ENCODE measurements around the gene SEMA4A. TPM values are rescaled to one million over a fixed set of nuclear protein-coding genes. Genes with fewer than 3 reads are reported as not detected.
"Not testable (repeated sequence)": the region's sequence is repeated elsewhere in the genome, so short reads cannot be mapped to it uniquely, and the experiment has no call there.

The SEMA4A gene
- total RNA-seq, 2 experiments from 2014 or later: 68.2 to 75.1 TPM

DNA sequence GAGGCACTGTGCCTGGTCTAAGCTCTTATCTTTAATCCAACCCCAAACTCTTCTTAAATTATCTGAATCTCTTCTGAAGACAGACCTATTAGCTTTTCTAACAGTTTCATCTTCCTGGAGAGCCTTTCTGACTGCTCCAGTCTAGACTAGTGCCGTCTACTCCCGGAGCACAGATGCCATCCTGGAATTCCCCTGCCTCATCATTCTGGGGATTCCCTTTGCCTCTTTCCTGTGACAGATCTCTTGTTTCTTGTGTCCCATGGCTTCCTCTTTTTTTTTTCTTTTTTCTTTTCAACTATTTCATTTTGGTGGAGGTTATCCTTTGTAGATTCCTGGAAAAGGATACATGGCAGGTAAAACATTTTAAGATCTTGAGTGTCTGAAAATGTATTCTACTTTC lies 11.7 kb downstream of the SEMA4A start:
- Mint-ChIP-seq H3K27ac (peak overlapping the region; percentile 84), H3K4me3 (no peak overlapping the region), H3K9me3 (peaks cover 4% of the 10 kb centered on the region), H3K27me3 (no peaks in the 10 kb centered on the region), H3K4me1 (ENCODE audit: low read depth) (peaks cover 46% of the 10 kb centered on the region), H3K36me3 (peaks cover 49% of the 10 kb centered on the region)
- peak; percentile 56 for DNase-seq
- intact Hi-C loops (cut with micrococcal nuclease): no loop called here
- ChIA-PET POLR2A (interaction anchor here (0.6 to 2.0 kb wide), 5 partner anchors 15 to 81 kb away, joined by 4 to 6 read pairs (median 4); no protein-coding TSS in a partner anchor), CTCF (interaction anchor here (0.6 to 1.8 kb wide), 4 partner anchors 19 to 221 kb away, joined by 3 to 6 read pairs (median 4); no protein-coding TSS in a partner anchor)

DNA sequence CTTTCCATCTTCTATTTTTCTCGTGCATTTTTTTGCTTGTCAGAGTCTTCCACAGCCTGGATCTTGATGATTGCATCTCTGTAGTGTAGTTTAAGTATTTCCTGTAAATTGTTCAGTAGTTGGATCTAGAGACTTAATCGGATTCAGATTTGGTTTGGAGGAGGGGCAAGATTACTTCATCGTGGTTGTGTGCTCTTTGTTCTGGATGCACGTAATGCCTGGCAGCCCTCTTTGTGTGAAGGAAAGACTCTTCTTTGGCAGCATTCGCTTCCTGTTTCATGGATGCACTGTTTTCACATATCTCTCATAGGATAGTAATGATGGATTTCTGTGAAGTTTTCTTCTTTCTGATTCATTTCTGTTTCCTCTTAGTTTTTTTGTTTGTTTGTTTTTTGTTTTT lies 14.2 kb downstream of the SEMA4A start:
- H3K4me3 Mint-ChIP-seq: no peak overlapping the region
- no peaks in the 10 kb centered on the region for H3K27me3 Mint-ChIP-seq
- ChIA-PET POLR2A (no interaction called here), CTCF (no interaction called here)
- H3K27ac Mint-ChIP-seq: no peak overlapping the region
- peaks cover 25% of the 10 kb centered on the region for H3K4me1 Mint-ChIP-seq (ENCODE audit: low read depth)
- H3K36me3 Mint-ChIP-seq: peaks cover 38% of the 10 kb centered on the region
- H3K9me3 Mint-ChIP-seq: peaks cover 4% of the 10 kb centered on the region
- intact Hi-C loops (cut with micrococcal nuclease): no loop called here
- no peak for DNase-seq

- intact Hi-C loops (cut with micrococcal nuclease): no loop called here
- Mint-ChIP-seq H3K27ac (peak overlapping the region; percentile 48), H3K9me3 (no peaks in the 10 kb centered on the region), H3K36me3 (peaks cover 29% of the 10 kb centered on the region), H3K27me3 (peaks cover 1% of the 10 kb centered on the region), H3K4me1 (ENCODE audit: low read depth) (peaks cover 11% of the 10 kb centered on the region), H3K4me3 (peak overlapping the region; percentile 10)
- DNase-seq: peak; percentile 31
- ChIA-PET POLR2A (interaction anchor here (0.8 to 1.5 kb wide), 2 partner anchors 9 to 14 kb away, joined by 3 read pairs; no protein-coding TSS in a partner anchor), CTCF (interaction anchor here (1.1 kb wide), 3 partner anchors 9 to 308 kb away, joined by 3 to 4 read pairs (median 3); no protein-coding TSS in a partner anchor)
These were observed 19.5 kb downstream of the SEMA4A start for GRCh38 chr1:156172696-156173470.

DNA sequence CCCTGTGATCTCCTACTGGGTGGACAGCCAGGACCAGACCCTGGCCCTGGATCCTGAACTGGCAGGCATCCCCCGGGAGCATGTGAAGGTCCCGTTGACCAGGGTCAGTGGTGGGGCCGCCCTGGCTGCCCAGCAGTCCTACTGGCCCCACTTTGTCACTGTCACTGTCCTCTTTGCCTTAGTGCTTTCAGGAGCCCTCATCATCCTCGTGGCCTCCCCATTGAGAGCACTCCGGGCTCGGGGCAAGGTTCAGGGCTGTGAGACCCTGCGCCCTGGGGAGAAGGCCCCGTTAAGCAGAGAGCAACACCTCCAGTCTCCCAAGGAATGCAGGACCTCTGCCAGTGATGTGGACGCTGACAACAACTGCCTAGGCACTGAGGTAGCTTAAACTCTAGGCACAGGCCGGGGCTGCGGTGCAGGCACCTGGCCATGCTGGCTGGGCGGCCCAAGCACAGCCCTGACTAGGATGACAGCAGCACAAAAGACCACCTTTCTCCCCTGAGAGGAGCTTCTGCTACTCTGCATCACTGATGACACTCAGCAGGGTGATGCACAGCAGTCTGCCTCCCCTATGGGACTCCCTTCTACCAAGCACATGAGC lies 23.3 kb downstream of the SEMA4A start:
- intact Hi-C loops (cut with micrococcal nuclease): no loop called here
- Mint-ChIP-seq H3K4me3 (no peak overlapping the region), H3K36me3 (peaks cover 30% of the 10 kb centered on the region), H3K27me3 (peaks cover 1% of the 10 kb centered on the region), H3K27ac (no peak overlapping the region), H3K9me3 (no peaks in the 10 kb centered on the region), H3K4me1 (ENCODE audit: low read depth) (peaks cover 21% of the 10 kb centered on the region)
- DNase-seq: no peak
- ChIA-PET POLR2A (no interaction called here), CTCF (no interaction called here)

DNA sequence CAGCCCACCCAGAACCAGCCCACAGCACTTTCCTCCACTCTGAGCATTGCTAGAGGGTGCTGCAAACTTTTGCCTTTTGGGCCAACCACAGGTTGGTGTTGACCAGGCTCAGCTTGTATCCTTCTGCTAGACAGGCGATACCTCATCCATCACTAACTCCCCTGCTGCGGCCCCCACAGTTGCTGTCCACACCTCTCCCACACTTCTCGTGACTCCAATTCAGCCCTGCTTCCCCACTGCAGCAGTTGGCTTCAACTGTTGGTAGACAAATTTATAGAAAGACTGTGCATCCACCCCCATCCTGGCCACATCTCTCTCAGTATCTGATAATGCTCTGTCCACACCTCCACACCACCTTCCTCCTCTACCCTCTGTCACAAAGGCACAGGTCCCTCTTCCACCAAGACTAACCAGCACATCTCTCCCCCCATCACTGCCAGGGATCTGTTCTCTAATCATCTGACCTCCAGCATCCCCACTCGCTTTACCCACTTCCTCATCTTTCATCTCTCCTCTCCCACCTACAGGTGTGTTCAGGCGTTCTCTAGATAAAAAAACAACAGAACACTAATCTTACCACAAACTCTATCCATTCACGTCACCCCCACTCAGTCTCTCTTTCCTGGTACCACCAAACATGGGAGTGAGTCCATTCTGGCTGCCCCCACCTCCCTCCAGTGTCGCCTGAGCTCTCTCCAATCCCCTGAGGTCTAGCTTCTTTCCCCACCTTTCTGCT lies 24.7 kb downstream of the SEMA4A start:
- peak; percentile 10 for DNase-seq
- peaks cover 17% of the 10 kb centered on the region for H3K4me1 Mint-ChIP-seq (ENCODE audit: low read depth)
- H3K4me3 Mint-ChIP-seq: no peak overlapping the region
- H3K9me3 Mint-ChIP-seq: no peaks in the 10 kb centered on the region
- POLR2A ChIA-PET: no interaction called here
- intact Hi-C loops (cut with micrococcal nuclease): no loop called here
- H3K36me3 Mint-ChIP-seq: peaks cover 25% of the 10 kb centered on the region
- CTCF ChIA-PET: no interaction called here
- peak overlapping the region; percentile 12 for H3K27ac Mint-ChIP-seq
- peaks cover 1% of the 10 kb centered on the region for H3K27me3 Mint-ChIP-seq

- CTCF ChIA-PET: no interaction called here
- POLR2A ChIA-PET: no interaction called here
- H3K4me3 Mint-ChIP-seq: no peak overlapping the region
These were observed 27.1 kb downstream of the SEMA4A start for GRCh38 chr1:156180471-156180870.

GRCh38 chr1:156181391-156181924 lies 28.1 kb downstream of the SEMA4A start:
- not testable (repeated sequence) for H3K9me3 Mint-ChIP-seq
- POLR2A ChIA-PET: interaction anchor here (0.6 to 0.7 kb wide), 3 partner anchors 16 to 1762 kb away, joined by 4 read pairs; no protein-coding TSS in a partner anchor
- CTCF ChIA-PET: interaction anchor here (0.6 kb wide), 1 partner anchor 1517 kb away, joined by 6 read pairs; no protein-coding TSS in a partner anchor

More at GRCh38 chr1:156180471-156180870, 27.1 kb downstream of the SEMA4A start:
- Mint-ChIP-seq H3K27ac (no peak overlapping the region), H3K27me3 (no peaks in the 10 kb centered on the region), H3K36me3 (peaks cover 7% of the 10 kb centered on the region), H3K9me3 (no peaks in the 10 kb centered on the region), H3K4me1 (ENCODE audit: low read depth) (peaks cover 11% of the 10 kb centered on the region)
- intact Hi-C loops (cut with micrococcal nuclease): no loop called here
- DNase-seq: no peak

DNA sequence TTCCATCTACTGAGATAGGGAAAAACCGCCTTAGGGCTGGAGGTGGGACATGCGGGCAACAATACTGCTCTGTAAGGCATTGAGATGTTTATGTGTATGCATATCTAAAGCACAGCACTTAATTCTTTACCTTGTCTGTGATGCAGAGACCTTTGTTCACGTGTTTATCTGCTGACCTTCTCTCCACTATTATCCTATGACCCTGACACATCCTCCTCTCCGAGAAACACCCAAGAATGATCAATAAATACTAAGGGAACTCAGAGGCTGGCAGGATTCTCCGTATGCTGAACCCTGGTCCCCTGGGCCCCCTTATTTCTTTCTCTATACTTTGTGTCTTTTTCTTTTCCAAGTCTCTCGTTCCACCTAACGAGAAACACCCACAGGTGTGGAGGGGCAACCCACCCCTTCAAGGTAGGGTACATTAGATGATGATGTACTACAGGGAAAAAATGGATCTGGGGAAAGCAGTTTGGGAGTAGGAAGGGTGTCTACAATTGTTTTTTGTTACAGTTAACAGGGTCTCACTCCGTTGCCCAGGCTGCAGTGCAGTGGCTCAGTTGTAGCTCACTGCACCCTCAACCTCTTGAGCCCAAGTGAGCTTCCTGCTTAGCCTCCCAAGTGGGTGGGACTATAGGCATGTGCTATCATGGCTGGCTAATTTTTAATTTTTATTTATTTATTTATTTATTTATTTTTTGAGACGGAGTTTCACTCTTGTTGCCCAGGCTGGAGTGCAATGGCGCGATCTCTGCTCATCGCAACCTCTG lies 28.8 kb downstream of the SEMA4A start:
- CTCF ChIA-PET, H3K4me3 Mint-ChIP-seq: not testable (repeated sequence)

More at GRCh38 chr1:156181391-156181924, 28.1 kb downstream of the SEMA4A start:
- H3K27ac Mint-ChIP-seq; H3K27me3 Mint-ChIP-seq; intact Hi-C loops (cut with micrococcal nuclease); H3K36me3 Mint-ChIP-seq; DNase-seq; H3K4me3 Mint-ChIP-seq: not testable (repeated sequence)
- peaks cover 11% of the 10 kb centered on the region for H3K4me1 Mint-ChIP-seq (ENCODE audit: low read depth)

GRCh38 chr1:156186347-156187177 lies 33.2 kb downstream of the SEMA4A start:
- H3K27ac Mint-ChIP-seq; DNase-seq; H3K27me3 Mint-ChIP-seq; CTCF ChIA-PET; POLR2A ChIA-PET; H3K36me3 Mint-ChIP-seq; H3K4me1 Mint-ChIP-seq (ENCODE audit: low read depth); intact Hi-C loops (cut with micrococcal nuclease); H3K4me3 Mint-ChIP-seq: not testable (repeated sequence)
- peaks cover 10% of the 10 kb centered on the region for H3K9me3 Mint-ChIP-seq

More for the DNA sequence above, 28.8 kb downstream of the SEMA4A start:
- H3K36me3 Mint-ChIP-seq; POLR2A ChIA-PET; intact Hi-C loops (cut with micrococcal nuclease); DNase-seq; H3K27ac Mint-ChIP-seq; H3K9me3 Mint-ChIP-seq; H3K27me3 Mint-ChIP-seq: not testable (repeated sequence)
- H3K4me1 Mint-ChIP-seq (ENCODE audit: low read depth): peaks cover 11% of the 10 kb centered on the region

DNA sequence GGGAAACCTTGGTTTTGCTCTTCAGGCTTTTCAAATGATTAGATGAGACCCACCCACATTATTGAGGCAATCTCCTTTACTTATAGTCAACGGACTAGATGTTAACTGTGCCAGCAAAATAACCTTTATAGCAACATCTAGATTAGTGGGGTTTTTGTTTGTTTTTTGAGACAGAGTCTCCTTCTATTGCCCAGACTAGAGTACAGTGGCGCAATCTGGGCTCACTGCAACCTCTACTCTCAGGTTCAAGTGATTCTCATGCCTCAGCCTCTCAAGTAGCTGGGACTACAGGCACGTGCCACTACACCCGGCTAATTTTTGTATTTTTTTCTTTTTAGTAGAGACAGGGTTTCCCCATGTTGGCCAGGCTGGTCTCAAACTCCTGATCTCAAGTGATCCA lies 36.9 kb downstream of the SEMA4A start:
- H3K4me3 Mint-ChIP-seq, H3K27me3 Mint-ChIP-seq, H3K27ac Mint-ChIP-seq, DNase-seq, CTCF ChIA-PET, POLR2A ChIA-PET: not testable (repeated sequence)
- Mint-ChIP-seq H3K9me3 (peaks cover 10% of the 10 kb centered on the region), H3K36me3 (peaks cover 13% of the 10 kb centered on the region), H3K4me1 (ENCODE audit: low read depth) (peaks cover 28% of the 10 kb centered on the region)
- intact Hi-C loops (cut with micrococcal nuclease): loop anchor here (5.0 kb wide), 1 partner anchor 92 kb away; the partner anchor contains the start of genes SMG5 and TMEM79
